HFF-Myc (cell line): ENCODE data around the gene RAP1GAP2.
A peak's percentile ranks its signal among the peaks of the same experiment; 100 is the strongest.

ENCODE experiments used
- DNase-seq: peaks from one replicate; pipeline ENCODE4 v3.0.0-alpha.2; 2011; ENCODE audit warnings: low read depth; ENCODE audit errors: extremely low read depth
- H3K4me3 ChIP-seq: replicated peaks from 2 replicates; pipeline ENCODE4 v1.5.1; 2011; ENCODE audit warnings: low read depth, mild to moderate bottlenecking, control low read depth, low read length
- CTCF ChIP-seq: IDR thresholded peaks from 2 replicates; pipeline ENCODE4 v1.5.1; 2012; ENCODE audit warnings: mild to moderate bottlenecking, low read depth, low read length, control low read depth; ENCODE audit errors: missing control alignments

RAP1GAP2 gene

GRCh38 chr17:2825253-2825970, 29.2 kb downstream of the RAP1GAP2 start:
- TF ChIP-seq CTCF, result no peak
- no peak for DNase-seq
- no peak overlapping the region for H3K4me3 ChIP-seq

- no peak overlapping the region for H3K4me3 ChIP-seq
- TF ChIP-seq CTCF, result peak; percentile 91
- peak; percentile 15 for DNase-seq
Observed at GRCh38 chr17:2828397-2829038, 32.3 kb downstream of the RAP1GAP2 start.

GRCh38 chr17:2830678-2831077, 34.4 kb downstream of the RAP1GAP2 start:
- H3K4me3 ChIP-seq, result no peak overlapping the region
- no peak for TF ChIP-seq CTCF
- no peak for DNase-seq

- DNase-seq, result no peak
- H3K4me3 ChIP-seq, result no peak overlapping the region
- no peak for TF ChIP-seq CTCF
Observed at GRCh38 chr17:2835780-2836179, 39.5 kb downstream of the RAP1GAP2 start.

GRCh38 chr17:2837147-2837561, 40.9 kb downstream of the RAP1GAP2 start:
- no peak overlapping the region for H3K4me3 ChIP-seq
- TF ChIP-seq CTCF, result no peak
- DNase-seq, result no peak

GRCh38 chr17:2841606-2842005, 45.4 kb downstream of the RAP1GAP2 start:
- H3K4me3 ChIP-seq, result no peak overlapping the region
- no peak for DNase-seq
- no peak for TF ChIP-seq CTCF
